Skeletal muscle tissue (tissue), 4 donors: ENCODE results near the gene MTHFD2L. TPM values are rescaled to one million over a fixed set of nuclear protein-coding genes. Genes with fewer than 3 reads are reported as not detected.

Experiments used
- H3K27ac ChIP-seq: one replicate; pipeline ENCODE4 v1.7.0; 2013; ENCODE audit warnings: mild to moderate bottlenecking, low read depth, low read length, inconsistent platforms
- H3K27me3 ChIP-seq, 3 donors: one replicate each; pipeline ENCODE4 v1.7.0; 2013; ENCODE audit warnings: low read length in 3 of 3; ENCODE audit not compliant: control insufficient read depth in 3 of 3, insufficient read depth in 3 of 3
- H3K36me3 ChIP-seq, 3 donors: one replicate each; pipeline ENCODE4 v1.7.0; 2013; ENCODE audit warnings: low read length in 3 of 3; ENCODE audit not compliant: control insufficient read depth in 3 of 3, insufficient read depth in 3 of 3
- H3K4me1 ChIP-seq, 3 donors: one replicate each; pipeline ENCODE4 v1.7.0; 2013; ENCODE audit warnings: low read length in 3 of 3, mild to moderate bottlenecking in 3 of 3; ENCODE audit not compliant: control insufficient read depth in 3 of 3, insufficient read depth in 3 of 3
- H3K4me3 ChIP-seq, 3 donors: one replicate each; pipeline ENCODE4 v1.7.0; 2013; ENCODE audit warnings: low read length in 3 of 3
- H3K9ac ChIP-seq, 3 donors: one replicate each; pipeline ENCODE4 v1.7.0; 2013; ENCODE audit warnings: low read length in 3 of 3, mild to moderate bottlenecking in 3 of 3, moderate library complexity in 2 of 3, low read depth in 1 of 3
- H3K9me3 ChIP-seq, 3 donors: one replicate each; pipeline ENCODE4 v1.7.0; 2013; ENCODE audit warnings: low read length in 3 of 3; ENCODE audit not compliant: control insufficient read depth in 3 of 3
- total RNA-seq: library from RNA; depleted of rRNA; stranded (reverse); fragments of >200 nt; gene quantifications from one replicate; pipeline ENCODE4 v1.2.3, GENCODE V29; 2014
- donor health status: Osteomylitis.

MTHFD2L gene
- total RNA-seq, 1 donor from 2014 or later, result 20.9 TPM

DNA sequence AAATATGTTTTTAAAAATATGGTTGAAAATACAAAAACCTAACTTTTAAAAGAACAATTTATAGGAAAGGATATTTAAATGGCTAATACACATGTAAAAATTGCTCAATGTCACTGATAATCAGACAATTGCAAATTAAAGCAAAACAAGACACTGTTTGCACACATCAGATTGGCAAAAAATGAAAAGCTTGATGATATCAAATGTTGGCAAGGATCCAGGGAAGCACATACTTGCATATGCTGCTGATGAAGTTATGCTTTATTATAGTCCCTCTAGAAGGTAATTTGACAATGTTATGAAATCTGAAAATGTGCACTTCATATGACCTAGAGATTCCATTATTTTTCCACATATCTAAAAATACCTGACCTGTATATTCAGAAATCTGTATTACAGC lies 104.6 kb downstream of the MTHFD2L start:
- Histone ChIP-seq H3K4me3 (no peak overlapping the region), H3K27me3 (no peaks in the 10 kb centered on the region), H3K9ac (no peak overlapping the region), H3K36me3 (no peaks in the 10 kb centered on the region), H3K27ac (no peak overlapping the region), H3K4me1 (no peaks in the 10 kb centered on the region), H3K9me3 (no peaks in the 10 kb centered on the region)

DNA sequence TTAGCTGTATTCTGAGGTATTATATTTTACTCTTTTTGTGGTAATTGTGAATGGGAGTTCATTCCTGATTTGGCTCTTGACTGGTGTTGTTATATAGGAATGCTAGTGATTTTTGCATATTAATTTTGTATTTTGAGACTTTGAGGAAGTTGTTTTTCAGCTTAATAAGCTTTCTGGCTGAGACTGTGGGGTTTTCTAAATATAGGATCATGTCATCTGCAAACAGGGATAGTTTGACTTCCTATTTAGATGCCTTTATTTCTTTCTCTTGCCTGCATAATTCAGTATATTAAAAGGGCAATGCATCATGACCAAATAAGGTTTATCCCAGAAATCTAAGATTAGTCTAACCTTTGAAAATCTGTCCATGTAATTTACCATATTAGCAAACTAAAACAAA lies 105.6 kb downstream of the MTHFD2L start:
- no peak overlapping the region for H3K4me3 ChIP-seq
- no peaks in the 10 kb centered on the region for H3K9me3 ChIP-seq
- H3K4me1 ChIP-seq, result no peaks in the 10 kb centered on the region
- H3K9ac ChIP-seq, result no peak overlapping the region
- H3K27me3 ChIP-seq, result no peaks in the 10 kb centered on the region
- H3K27ac ChIP-seq, result no peak overlapping the region
- H3K36me3 ChIP-seq, result no peaks in the 10 kb centered on the region

DNA sequence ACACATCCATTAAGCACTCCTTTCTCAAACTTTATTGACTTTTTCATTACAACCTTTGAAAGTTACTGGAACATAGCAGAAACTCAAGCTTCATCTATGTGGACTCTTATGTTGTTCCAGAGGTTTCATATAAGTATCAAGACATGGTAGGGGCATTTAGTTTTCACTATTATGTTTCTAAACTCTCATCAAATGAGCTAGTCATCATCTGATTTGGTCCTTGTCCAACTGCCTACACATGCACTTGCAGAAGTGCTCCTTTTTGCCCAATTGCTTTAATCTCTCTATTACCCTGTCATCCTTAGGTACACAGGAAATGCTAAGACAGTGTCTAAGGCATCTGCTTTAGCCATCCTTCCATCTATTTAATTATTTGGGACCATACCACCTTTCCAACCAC lies 108.2 kb downstream of the MTHFD2L start:
- Histone ChIP-seq H3K27me3 (no peaks in the 10 kb centered on the region), H3K9me3 (no peaks in the 10 kb centered on the region), H3K4me1 (no peaks in the 10 kb centered on the region), H3K9ac (no peak overlapping the region), H3K27ac (no peak overlapping the region), H3K4me3 (no peak overlapping the region), H3K36me3 (no peaks in the 10 kb centered on the region)

DNA sequence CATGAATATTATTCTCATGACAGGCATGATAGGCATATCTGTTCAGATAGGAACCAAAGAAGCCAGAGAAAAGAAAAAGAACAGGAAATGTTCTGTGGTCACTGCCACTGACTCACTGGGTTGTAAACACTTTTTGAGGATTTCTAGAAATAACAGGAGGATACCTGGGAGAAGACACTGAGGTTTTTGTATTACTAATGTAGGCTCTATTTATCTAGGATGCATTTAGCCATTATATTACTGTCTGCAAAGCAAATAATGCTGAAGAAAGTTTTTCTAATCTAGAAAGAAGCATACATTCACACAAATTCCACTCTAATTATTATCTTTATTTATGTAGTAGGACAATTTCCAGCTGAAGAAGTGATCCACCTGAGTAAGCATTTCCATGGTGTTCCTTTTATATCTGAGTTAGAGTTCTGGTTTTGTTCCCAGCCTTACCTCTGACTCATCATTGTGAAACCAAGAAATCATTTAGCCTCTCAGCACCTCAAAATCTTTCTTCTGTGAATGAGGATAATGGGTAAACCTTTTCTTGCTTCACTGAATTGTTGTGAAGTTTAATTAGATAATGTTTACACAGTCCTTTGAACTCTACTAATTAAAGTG lies 110.2 kb downstream of the MTHFD2L start:
- Histone ChIP-seq H3K4me3 (no peak overlapping the region), H3K4me1 (no peaks in the 10 kb centered on the region)

DNA sequence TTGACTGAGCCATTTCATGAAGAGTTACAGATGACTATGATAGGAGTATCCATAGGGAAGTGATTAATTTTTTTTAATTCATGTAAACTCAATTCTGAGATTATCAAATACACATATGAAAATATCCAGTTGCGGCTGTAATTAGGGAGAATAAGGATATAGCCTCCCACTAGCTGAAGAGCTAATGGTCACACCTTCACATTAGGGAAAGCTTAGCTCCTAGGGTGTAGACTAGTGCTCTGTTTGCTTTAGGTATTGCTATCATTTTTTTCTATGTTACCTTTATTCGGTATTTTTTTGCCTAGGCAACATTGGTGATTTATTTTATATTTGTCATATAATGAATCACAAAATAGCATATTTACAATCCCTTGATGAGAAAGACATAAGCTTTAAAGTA lies 110.7 kb downstream of the MTHFD2L start:
- no peaks in the 10 kb centered on the region for H3K9me3 ChIP-seq
- no peaks in the 10 kb centered on the region for H3K36me3 ChIP-seq
- H3K4me3 ChIP-seq, result no peak overlapping the region
- H3K27me3 ChIP-seq, result no peaks in the 10 kb centered on the region
- no peak overlapping the region for H3K9ac ChIP-seq
- no peak overlapping the region for H3K27ac ChIP-seq
- H3K4me1 ChIP-seq, result no peaks in the 10 kb centered on the region

More for the DNA sequence above, 110.2 kb downstream of the MTHFD2L start:
- H3K27me3 ChIP-seq, result no peaks in the 10 kb centered on the region
- no peaks in the 10 kb centered on the region for H3K36me3 ChIP-seq
- no peaks in the 10 kb centered on the region for H3K9me3 ChIP-seq
- H3K9ac ChIP-seq, result no peak overlapping the region
- H3K27ac ChIP-seq, result no peak overlapping the region

DNA sequence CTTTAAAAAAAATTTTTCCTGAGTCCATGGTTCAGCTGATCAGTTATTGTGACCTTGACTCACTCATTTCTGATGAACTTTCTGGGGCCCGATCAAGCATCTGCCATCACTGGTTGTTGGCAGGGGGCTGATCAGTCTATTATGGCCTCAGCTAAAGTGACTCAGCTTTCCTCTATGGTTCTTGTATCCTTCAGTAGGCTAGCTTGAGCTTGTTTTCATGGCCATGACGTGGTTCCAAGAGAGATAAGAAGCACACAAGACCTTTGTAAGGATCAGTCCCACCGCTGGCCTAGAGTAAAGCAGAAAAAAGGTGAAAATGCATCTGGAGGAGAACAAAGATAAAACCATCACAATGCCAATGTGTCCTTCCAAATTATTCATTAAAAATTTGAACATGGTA lies 120.6 kb downstream of the MTHFD2L start:
- no peak overlapping the region for H3K9ac ChIP-seq
- no peaks in the 10 kb centered on the region for H3K9me3 ChIP-seq
- no peak overlapping the region for H3K4me3 ChIP-seq
- H3K36me3 ChIP-seq, result no peaks in the 10 kb centered on the region
- H3K27me3 ChIP-seq, result no peaks in the 10 kb centered on the region
- H3K4me1 ChIP-seq, result no peaks in the 10 kb centered on the region
- no peak overlapping the region for H3K27ac ChIP-seq

DNA sequence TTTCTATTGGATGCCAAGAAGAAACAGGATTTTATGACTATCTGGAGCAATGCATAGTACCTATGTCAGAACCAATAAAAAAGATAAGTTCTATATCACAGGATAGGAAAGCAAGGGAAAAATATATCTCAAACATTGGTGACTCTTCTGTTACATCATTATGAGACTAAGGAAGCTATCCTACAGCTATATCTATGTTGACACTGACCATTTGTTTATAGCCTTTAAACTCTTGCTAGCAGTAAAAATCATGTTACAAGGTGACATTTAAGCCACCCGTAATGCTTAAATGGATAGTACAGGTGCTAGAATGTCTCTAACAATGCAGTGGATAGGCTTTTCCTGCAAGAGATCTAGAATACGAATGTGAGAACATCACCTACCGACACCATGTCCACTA lies 121.8 kb downstream of the MTHFD2L start:
- Histone ChIP-seq H3K4me1 (no peaks in the 10 kb centered on the region), H3K27ac (no peak overlapping the region), H3K9me3 (no peaks in the 10 kb centered on the region), H3K9ac (no peak overlapping the region), H3K27me3 (no peaks in the 10 kb centered on the region), H3K4me3 (no peak overlapping the region), H3K36me3 (no peaks in the 10 kb centered on the region)

DNA sequence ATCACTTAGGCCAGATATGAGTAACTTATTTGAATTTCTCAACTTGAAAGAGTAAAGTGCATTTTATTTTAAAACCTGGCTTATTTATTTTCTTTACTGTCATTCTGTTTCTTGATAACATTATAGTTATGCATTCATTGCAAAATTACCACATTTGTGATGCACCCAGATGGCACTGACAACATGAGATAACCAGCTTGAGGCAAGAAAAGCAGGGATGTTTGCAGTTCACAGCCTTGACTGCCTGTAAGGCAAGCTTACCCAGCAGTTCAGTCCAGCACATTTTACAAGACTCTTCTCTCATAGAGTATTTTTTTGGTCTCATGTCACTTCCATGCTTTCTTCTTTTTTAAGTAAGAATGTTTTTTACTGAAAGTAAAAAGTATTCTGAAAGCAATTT lies 125.0 kb downstream of the MTHFD2L start:
- H3K4me3 ChIP-seq, result no peak overlapping the region
- no peak overlapping the region for H3K27ac ChIP-seq
- no peak overlapping the region for H3K9ac ChIP-seq
- H3K36me3 ChIP-seq, result no peaks in the 10 kb centered on the region
- H3K4me1 ChIP-seq, result no peaks in the 10 kb centered on the region
- no peaks in the 10 kb centered on the region for H3K27me3 ChIP-seq
- no peaks in the 10 kb centered on the region for H3K9me3 ChIP-seq

DNA sequence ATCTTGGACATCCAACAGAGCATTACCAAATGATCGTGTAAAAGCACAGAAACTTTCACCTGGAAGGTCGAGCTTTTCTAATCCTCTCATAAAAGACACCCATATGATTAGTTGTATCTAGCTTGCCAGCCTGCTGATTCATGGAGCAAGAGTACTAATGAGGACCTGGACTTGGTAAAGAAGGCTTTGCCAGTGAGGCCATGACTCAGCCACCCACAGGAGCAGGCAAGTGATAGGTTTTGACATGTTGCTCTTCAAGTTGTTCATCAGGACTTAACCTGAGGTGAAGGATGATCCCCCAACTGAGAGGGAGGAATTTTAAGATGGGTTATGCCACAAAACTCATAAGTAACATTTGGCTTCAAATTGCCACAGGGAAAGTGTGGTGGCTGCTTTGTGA lies 125.7 kb downstream of the MTHFD2L start:
- no peaks in the 10 kb centered on the region for H3K4me1 ChIP-seq
- H3K4me3 ChIP-seq, result no peak overlapping the region
- H3K9me3 ChIP-seq, result no peaks in the 10 kb centered on the region
- no peak overlapping the region for H3K9ac ChIP-seq
- no peaks in the 10 kb centered on the region for H3K27me3 ChIP-seq
- no peak overlapping the region for H3K27ac ChIP-seq
- H3K36me3 ChIP-seq, result no peaks in the 10 kb centered on the region

DNA sequence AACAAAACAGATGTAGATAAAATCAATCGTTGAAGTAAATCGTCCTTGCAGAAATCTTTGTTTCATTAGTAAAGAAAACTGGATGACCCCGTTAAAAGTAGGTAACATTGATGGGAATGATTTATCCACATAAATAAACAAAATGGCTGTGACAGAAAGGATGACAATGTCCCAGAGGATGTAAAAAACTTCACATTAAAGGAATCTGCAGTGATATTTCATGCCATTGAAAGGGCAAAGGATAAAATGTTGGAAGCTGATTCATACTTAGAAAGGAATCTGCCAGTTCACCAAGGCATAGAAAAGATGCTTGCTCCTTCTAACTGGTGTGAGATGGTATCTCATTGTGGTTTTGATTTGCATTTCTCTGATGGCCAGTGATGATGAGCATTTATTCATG lies 126.1 kb downstream of the MTHFD2L start:
- Histone ChIP-seq H3K4me3 (no peak overlapping the region), H3K36me3 (no peaks in the 10 kb centered on the region), H3K9me3 (no peaks in the 10 kb centered on the region), H3K27me3 (no peaks in the 10 kb centered on the region), H3K9ac (no peak overlapping the region), H3K27ac (no peak overlapping the region), H3K4me1 (no peaks in the 10 kb centered on the region)

DNA sequence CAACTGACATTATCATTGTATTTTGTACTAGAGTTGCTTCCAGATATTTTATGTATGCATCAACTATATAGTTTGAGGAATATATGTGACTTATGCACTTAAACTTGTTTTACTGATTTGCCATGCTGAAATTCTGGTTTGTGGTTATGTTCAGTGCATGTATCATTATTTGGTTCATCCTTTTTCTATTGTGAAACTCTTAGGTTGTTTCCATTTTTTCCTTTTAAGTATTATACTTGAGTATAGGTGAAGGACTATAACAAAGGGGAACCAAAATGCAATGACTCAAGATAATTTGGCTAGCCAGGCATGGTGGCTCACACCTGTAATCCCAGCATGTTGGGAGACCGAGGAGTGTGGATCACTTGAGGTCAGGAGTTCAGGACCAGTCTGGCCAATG lies 129.2 kb downstream of the MTHFD2L start:
- Histone ChIP-seq H3K27ac (no peak overlapping the region), H3K9me3 (no peaks in the 10 kb centered on the region), H3K4me3 (no peak overlapping the region), H3K4me1 (no peaks in the 10 kb centered on the region), H3K36me3 (no peaks in the 10 kb centered on the region), H3K9ac (no peak overlapping the region), H3K27me3 (no peaks in the 10 kb centered on the region)
